Left ventricle myocardium inferior (tissue), 1 donor: ENCODE measurements around the gene LAMB4. TPM values are rescaled to one million over a fixed set of nuclear protein-coding genes. Genes with fewer than 3 reads are reported as not detected.

Experiments used
- DNase-seq: peaks from one replicate; pipeline ENCODE4 v3.0.0-alpha.2; 2020
- H3K27ac ChIP-seq: fragments of 200-600 bp; replicated peaks from 2 replicates; pipeline ENCODE4 v1.8.0; 2021
- H3K27me3 ChIP-seq: fragments of 200-600 bp; 2 replicates; pipeline ENCODE4 v1.8.0; 2021; ENCODE audit warnings: low read depth
- H3K36me3 ChIP-seq: fragments of 200-600 bp; 2 replicates; pipeline ENCODE4 v1.8.0; 2021
- H3K4me1 ChIP-seq: fragments of 200-600 bp; 2 replicates; pipeline ENCODE4 v1.8.0; 2021
- H3K4me3 ChIP-seq: fragments of 200-600 bp; 2 replicates; pipeline ENCODE4 v1.8.0; 2021; ENCODE audit warnings: mild to moderate bottlenecking, moderate library complexity
- H3K9me3 ChIP-seq: fragments of 200-600 bp; replicated peaks from 2 replicates; pipeline ENCODE4 v1.8.0; 2021
- intact Hi-C: fragments of 100-400 bp; cut with micrococcal nuclease; formaldehyde crosslinking; loops from one replicate; pipeline ENCODE4 v1.11.0; 2022
- total RNA-seq: library from RNA; stranded (reverse); fragmentation: NEBNext Ultra II Directional; extraction: Animal tissue kit (Norgen Biotek cat#: 25700); gene quantifications from one replicate; pipeline ENCODE4 v1.2.1, GENCODE V29; 2021
- TF ChIP-seq, protein P1 (sequence below): fragments of 200-600 bp; IDR thresholded peaks from 2 replicates; pipeline ENCODE4 v1.8.0; 2021; ENCODE audit warnings: antibody characterized with exemption, mild to moderate bottlenecking, borderline replicate concordance
- donor health status: DM: no; HTN: yes; CAD: no; lungs with severe emphysema.

LAMB4 gene
- total RNA-seq, 1 donor from 2014 or later = 0.33 TPM

DNA sequence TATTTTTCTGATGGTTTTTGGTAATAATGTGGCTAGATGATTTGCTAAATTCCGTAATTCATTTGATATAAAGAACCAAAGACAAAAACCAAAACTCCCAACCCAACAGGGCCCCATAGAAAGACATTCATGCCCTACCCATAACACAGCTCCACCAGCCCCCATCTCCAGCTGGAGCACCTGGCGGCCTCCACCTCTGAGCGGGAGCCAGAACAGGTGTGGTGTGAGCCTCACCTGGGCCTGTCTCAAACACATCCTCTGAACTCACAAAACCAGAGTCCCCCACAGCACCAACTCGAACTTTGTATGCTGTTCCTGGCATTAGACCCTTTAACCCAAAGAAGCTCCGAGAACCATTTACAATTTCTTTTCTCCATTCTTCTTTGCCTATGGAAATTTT lies 36.5 kb upstream of the LAMB4 start:
- Histone ChIP-seq H3K4me3 (no peak overlapping the region), H3K27me3 (no peaks in the 10 kb centered on the region), H3K9me3 (no peaks in the 10 kb centered on the region), H3K27ac (no peak overlapping the region), H3K4me1 (peaks cover 7% of the 10 kb centered on the region), H3K36me3 (no peaks in the 10 kb centered on the region)
- TF ChIP-seq, protein P1, sequence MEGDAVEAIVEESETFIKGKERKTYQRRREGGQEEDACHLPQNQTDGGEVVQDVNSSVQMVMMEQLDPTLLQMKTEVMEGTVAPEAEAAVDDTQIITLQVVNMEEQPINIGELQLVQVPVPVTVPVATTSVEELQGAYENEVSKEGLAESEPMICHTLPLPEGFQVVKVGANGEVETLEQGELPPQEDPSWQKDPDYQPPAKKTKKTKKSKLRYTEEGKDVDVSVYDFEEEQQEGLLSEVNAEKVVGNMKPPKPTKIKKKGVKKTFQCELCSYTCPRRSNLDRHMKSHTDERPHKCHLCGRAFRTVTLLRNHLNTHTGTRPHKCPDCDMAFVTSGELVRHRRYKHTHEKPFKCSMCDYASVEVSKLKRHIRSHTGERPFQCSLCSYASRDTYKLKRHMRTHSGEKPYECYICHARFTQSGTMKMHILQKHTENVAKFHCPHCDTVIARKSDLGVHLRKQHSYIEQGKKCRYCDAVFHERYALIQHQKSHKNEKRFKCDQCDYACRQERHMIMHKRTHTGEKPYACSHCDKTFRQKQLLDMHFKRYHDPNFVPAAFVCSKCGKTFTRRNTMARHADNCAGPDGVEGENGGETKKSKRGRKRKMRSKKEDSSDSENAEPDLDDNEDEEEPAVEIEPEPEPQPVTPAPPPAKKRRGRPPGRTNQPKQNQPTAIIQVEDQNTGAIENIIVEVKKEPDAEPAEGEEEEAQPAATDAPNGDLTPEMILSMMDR = no peak
- intact Hi-C loops = no loop called here
- no peak for DNase-seq

DNA sequence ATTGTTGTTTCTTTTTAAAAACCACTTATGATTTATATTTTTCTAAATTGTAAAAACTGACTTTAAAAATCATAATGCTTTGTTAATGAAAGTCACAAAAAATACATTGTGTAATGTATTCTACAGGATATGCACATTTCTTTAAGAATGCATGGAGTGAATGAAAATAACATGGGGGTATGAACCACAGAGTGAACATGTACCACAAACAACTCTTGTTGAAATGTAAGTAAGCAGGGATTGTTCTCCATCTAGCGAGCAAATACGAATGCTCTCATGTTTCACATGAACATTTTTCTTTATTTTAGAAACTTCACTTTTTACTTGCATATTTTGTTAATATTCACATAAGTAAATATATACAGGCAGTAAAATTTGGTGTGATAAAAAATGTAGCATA lies 35.6 kb upstream of the LAMB4 start:
- TF ChIP-seq, protein P1 = no peak
- Histone ChIP-seq H3K4me1 (peaks cover 7% of the 10 kb centered on the region), H3K27ac (no peak overlapping the region), H3K36me3 (no peaks in the 10 kb centered on the region), H3K9me3 (no peaks in the 10 kb centered on the region), H3K27me3 (no peaks in the 10 kb centered on the region), H3K4me3 (no peak overlapping the region)
- DNase-seq = no peak
- intact Hi-C loops = no loop called here

DNA sequence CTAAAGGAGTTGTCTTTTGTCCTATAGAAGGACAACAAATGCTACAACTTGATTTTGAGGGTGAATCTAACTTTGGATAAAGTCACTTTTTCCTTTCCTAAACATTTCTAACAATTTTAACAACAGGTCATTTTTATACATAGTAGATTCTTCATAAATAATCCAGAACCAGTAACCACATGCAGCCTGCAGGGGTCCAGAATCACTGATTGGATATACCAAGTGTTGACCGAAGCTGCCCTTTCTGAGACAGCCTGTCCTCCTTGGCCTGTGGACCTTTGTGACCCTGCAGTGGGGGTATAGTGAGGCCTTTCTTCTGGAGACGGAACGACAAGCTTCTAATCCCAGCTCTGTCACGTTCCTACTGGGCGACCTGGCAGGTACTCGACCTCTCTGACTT lies 34.8 kb upstream of the LAMB4 start:
- H3K9me3 ChIP-seq = no peaks in the 10 kb centered on the region
- H3K4me1 ChIP-seq = peaks cover 7% of the 10 kb centered on the region
- TF ChIP-seq, protein P1 = no peak
- no peak overlapping the region for H3K4me3 ChIP-seq
- no peaks in the 10 kb centered on the region for H3K36me3 ChIP-seq
- H3K27ac ChIP-seq = no peak overlapping the region
- intact Hi-C loops = no loop called here
- DNase-seq = no peak
- H3K27me3 ChIP-seq = peaks cover 4% of the 10 kb centered on the region

DNA sequence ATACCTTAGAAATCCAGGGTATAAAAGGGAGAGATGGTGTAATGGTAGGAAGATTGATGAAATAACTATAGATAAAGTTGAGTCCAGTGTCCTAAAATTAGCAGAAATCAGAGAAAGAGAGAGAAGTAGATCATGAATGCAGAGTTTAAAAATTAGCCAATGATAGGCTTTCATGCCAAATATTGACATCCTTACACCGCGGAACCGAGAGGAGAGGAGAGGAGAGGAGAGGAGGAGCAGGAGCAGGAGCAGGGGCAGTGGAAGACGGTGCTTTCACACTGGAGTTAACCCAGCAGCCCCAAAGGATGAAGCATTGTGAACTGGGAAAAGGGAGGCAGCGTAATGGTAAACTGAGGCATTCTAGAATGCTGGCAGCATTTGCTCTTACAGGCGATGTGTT lies 34.2 kb upstream of the LAMB4 start:
- no peak overlapping the region for H3K4me3 ChIP-seq
- intact Hi-C loops = no loop called here
- no peaks in the 10 kb centered on the region for H3K36me3 ChIP-seq
- H3K27ac ChIP-seq = no peak overlapping the region
- peaks cover 8% of the 10 kb centered on the region for H3K27me3 ChIP-seq
- no peak for DNase-seq
- TF ChIP-seq, protein P1 = no peak
- H3K9me3 ChIP-seq = no peaks in the 10 kb centered on the region
- peaks cover 7% of the 10 kb centered on the region for H3K4me1 ChIP-seq

DNA sequence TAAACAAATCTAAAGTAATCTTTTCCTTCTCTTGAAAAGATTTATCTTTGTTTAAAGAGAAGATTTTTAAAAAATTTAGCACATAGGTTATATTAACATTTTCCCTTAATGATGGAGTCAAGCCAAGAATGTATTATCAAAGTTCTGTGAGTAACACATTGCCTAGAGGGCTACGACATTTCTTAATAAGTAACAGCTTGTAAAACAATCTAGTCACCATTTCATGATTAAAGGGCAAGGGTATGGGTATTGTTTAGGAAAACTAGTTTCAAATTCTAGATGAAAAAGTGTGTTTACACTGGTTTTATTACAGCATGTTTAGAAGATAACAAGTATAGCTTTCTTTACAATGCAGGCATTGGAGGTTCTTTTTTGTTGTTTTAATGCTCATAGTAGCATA lies 28.6 kb upstream of the LAMB4 start:
- Histone ChIP-seq H3K9me3 (no peaks in the 10 kb centered on the region), H3K27ac (no peak overlapping the region)
- TF ChIP-seq, protein P1 = no peak

More for the DNA sequence above, 28.6 kb upstream of the LAMB4 start:
- Histone ChIP-seq H3K36me3 (no peaks in the 10 kb centered on the region), H3K4me3 (no peak overlapping the region), H3K4me1 (no peaks in the 10 kb centered on the region), H3K27me3 (peaks cover 8% of the 10 kb centered on the region)
- no peak for DNase-seq
- intact Hi-C loops = no loop called here
